Measurements from ENCODE around the gene HSPB2.

GRCh38 chr11:111932611-111932950, 20.0 kb downstream of the HSPB2 start:
- no peak for TF ChIP-seq CTCF (conservative IDR thresholded peaks at IDR 0.05 in 1 of 2, IDR thresholded peaks at IDR 0.05 in 1 of 2; ENCODE audit: low read depth in 1 of 2, low read length in 2 of 2)
- TF ChIP-seq EZH2 (IDR thresholded peaks at IDR 0.05; ENCODE audit: low read length, missing control alignments), result no peak

Measured in fibroblast of lung (primary cell).